ENCODE data around the gene CTRL. TPM values are rescaled to one million over a fixed set of nuclear protein-coding genes. Genes with fewer than 3 reads are reported as not detected.

Gene CTRL
- total RNA-seq, 2 donors from 2014 or later = 0.54 to 2.5 TPM

DNA sequence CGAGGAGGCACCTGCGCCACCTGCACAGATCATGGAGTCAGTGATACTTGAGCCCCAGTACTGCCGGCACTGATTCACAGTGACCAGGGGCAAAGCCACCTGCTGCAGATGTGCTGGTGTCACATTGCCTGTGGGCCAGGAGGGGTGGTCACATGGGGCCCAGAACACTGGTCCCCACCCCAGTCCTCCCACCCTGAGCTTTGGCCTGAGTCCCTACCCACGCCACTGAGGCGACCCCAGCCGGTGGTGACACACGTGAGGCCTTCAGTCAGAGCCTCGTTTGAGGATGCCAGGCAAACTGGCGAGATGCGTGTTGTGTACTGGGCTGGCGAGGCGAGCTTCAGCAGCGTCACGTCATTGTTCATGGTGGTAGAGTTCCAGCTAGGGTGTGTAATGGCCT is 1.5 kb downstream of the CTRL start:
- TF ChIP-seq, protein P1, sequence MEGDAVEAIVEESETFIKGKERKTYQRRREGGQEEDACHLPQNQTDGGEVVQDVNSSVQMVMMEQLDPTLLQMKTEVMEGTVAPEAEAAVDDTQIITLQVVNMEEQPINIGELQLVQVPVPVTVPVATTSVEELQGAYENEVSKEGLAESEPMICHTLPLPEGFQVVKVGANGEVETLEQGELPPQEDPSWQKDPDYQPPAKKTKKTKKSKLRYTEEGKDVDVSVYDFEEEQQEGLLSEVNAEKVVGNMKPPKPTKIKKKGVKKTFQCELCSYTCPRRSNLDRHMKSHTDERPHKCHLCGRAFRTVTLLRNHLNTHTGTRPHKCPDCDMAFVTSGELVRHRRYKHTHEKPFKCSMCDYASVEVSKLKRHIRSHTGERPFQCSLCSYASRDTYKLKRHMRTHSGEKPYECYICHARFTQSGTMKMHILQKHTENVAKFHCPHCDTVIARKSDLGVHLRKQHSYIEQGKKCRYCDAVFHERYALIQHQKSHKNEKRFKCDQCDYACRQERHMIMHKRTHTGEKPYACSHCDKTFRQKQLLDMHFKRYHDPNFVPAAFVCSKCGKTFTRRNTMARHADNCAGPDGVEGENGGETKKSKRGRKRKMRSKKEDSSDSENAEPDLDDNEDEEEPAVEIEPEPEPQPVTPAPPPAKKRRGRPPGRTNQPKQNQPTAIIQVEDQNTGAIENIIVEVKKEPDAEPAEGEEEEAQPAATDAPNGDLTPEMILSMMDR (IDR thresholded peaks at IDR 0.05) = no peak
- ATAC-seq (ENCODE audit: insufficient number of reproducible peaks, low FRiP score, low read depth) (no peak), DNase-seq (ENCODE audit: low spot score) (no peak)
- Histone ChIP-seq H3K27me3 (replicated peaks; ENCODE audit: insufficient read depth) (no peaks in the 10 kb centered on the region), H3K4me3 (no peak overlapping the region), H3K36me3 (peaks cover 22% of the 10 kb centered on the region), H3K27ac (no peak overlapping the region), H3K4me1 (ENCODE audit: control insufficient read depth in 1 of 2, low read depth in 2 of 2) (peaks cover 15 to 29% of the 10 kb centered on the region in 2 donors), H3K9me3 (no peaks in the 10 kb centered on the region)

DNA sequence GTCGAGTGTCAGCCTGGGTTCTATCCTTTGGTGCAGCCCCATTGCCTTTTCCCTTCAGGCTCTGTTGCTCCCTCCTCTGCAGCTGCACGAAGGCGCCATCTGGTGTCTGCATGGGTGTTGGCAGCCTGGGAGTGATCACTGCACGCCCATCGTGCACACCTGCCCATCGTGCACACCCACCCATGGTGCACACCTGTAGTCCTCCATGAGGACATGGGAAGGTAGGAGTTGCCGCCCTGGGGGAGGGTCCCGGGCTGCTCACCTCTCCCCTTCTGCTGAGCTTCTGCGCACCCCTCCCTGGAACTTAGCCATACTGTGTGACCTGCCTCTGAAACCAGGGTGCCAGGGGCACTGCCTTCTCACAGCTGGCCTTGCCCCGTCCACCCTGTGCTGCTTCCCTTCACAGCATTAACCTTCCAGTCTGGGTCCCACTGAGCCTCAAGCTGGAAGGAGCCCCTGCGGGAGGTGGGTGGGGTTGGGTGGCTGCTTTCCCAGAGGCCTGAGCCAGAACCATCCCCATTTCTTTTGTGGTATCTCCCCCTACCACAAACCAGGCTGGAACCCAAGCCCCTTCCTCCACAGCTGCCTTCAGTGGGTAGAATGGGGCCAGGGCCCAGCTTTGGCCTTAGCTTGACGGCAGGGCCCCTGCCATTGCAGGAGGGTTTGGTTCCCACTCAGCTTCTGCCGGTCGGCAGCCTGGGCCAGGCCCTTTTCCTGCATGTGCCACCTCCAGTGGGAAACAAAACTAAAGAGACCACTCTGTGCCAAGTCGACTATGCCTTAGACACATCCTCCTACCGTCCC is 2.9 kb downstream of the CTRL start:
- Histone ChIP-seq H3K9me3 (no peaks in the 10 kb centered on the region), H3K4me3 (no peak overlapping the region), H3K36me3 (peaks cover 22% of the 10 kb centered on the region), H3K4me1 (ENCODE audit: control insufficient read depth in 1 of 2, low read depth in 2 of 2) (peaks cover 8 to 19% of the 10 kb centered on the region in 2 donors), H3K27me3 (replicated peaks; ENCODE audit: insufficient read depth) (no peaks in the 10 kb centered on the region), H3K27ac (no peak overlapping the region)
- TF ChIP-seq, protein P1 (IDR thresholded peaks at IDR 0.05) = peak; percentile 83
- no peak for ATAC-seq (ENCODE audit: insufficient number of reproducible peaks, low FRiP score, low read depth)
- DNase-seq (ENCODE audit: low spot score) = no peak

DNA sequence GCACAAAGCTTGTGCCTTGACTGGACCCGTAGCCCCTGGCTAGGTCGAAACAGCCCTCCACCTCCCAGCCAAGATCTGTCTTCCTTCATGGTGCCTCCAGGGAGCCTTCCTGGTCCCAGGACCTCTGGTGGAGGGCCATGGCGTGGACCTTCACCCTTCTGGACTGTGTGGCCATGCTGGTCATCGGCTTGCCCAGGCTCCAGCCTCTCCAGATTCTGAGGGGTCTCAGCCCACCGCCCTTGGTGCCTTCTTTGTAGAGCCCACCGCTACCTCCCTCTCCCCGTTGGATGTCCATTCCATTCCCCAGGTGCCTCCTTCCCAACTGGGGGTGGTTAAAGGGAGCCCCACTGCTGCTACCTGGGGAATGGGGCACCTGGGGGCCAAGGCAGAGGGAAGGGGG is 3.5 kb downstream of the CTRL start:
- no peaks in the 10 kb centered on the region for H3K9me3 ChIP-seq
- DNase-seq (ENCODE audit: low spot score) (no peak), ATAC-seq (ENCODE audit: insufficient number of reproducible peaks, low FRiP score, low read depth) (no peak)
- peaks cover 22% of the 10 kb centered on the region for H3K36me3 ChIP-seq
- H3K27ac ChIP-seq = no peak overlapping the region
- H3K4me3 ChIP-seq = no peak overlapping the region
- no peaks in the 10 kb centered on the region for H3K27me3 ChIP-seq (replicated peaks; ENCODE audit: insufficient read depth)
- TF ChIP-seq, protein P1 (IDR thresholded peaks at IDR 0.05) = no peak
- H3K4me1 ChIP-seq (ENCODE audit: control insufficient read depth in 1 of 2, low read depth in 2 of 2) = peaks cover 8 to 19% of the 10 kb centered on the region in 2 donors

GRCh38 chr16:67927131-67927941 is 4.3 kb downstream of the CTRL start:
- peak overlapping the region; percentile 68 to 70 for H3K27ac ChIP-seq
- ATAC-seq (ENCODE audit: insufficient number of reproducible peaks, low FRiP score, low read depth) = no peak
- TF ChIP-seq, protein P1 (IDR thresholded peaks at IDR 0.05) = no peak
- no peaks in the 10 kb centered on the region for H3K9me3 ChIP-seq
- DNase-seq (ENCODE audit: low spot score) = no peak
- peaks cover 8 to 19% of the 10 kb centered on the region in 2 donors for H3K4me1 ChIP-seq (ENCODE audit: control insufficient read depth in 1 of 2, low read depth in 2 of 2)
- peaks cover 22% of the 10 kb centered on the region for H3K36me3 ChIP-seq
- H3K27me3 ChIP-seq (replicated peaks; ENCODE audit: insufficient read depth) = no peaks in the 10 kb centered on the region
- no peak overlapping the region for H3K4me3 ChIP-seq

GRCh38 chr16:67926181-67926750 is 5.4 kb downstream of the CTRL start:
- DNase-seq (ENCODE audit: low spot score) = no peak
- H3K27me3 ChIP-seq (replicated peaks; ENCODE audit: insufficient read depth) = no peaks in the 10 kb centered on the region
- TF ChIP-seq, protein P1 (IDR thresholded peaks at IDR 0.05) = peak; percentile 40
- peaks cover 8 to 19% of the 10 kb centered on the region in 2 donors for H3K4me1 ChIP-seq (ENCODE audit: control insufficient read depth in 1 of 2, low read depth in 2 of 2)
- H3K9me3 ChIP-seq = no peaks in the 10 kb centered on the region
- ATAC-seq (ENCODE audit: insufficient number of reproducible peaks, low FRiP score, low read depth) = no peak
- H3K27ac ChIP-seq = peak overlapping the region; percentile 68 to 70
- peak overlapping the region; percentile 21 for H3K4me3 ChIP-seq
- peaks cover 22% of the 10 kb centered on the region for H3K36me3 ChIP-seq

Measured in thoracic aorta (tissue), 2 donors.